ENCODE data around the gene MPHOSPH6.
"Not testable (repeated sequence)": the region's sequence is repeated elsewhere in the genome, so short reads cannot be mapped to it uniquely, and the experiment has no call there.

The MPHOSPH6 gene

GRCh38 chr16:82169861-82170845, at the start of gene MPHOSPH6:
TSS of gene MPHOSPH6 (minus strand) at chr16:82170224. CDS start at chr16:82170175, 49 bp downstream.
- DNase-seq (ENCODE audit: low read depth, low spot score) = peak; percentile 53

- DNase-seq (ENCODE audit: low read depth, low spot score) = no peak
Measured at GRCh38 chr16:82219298-82219697, 49.3 kb upstream of the MPHOSPH6 start.

GRCh38 chr16:82209314-82209713, 39.3 kb upstream of the MPHOSPH6 start:
- DNase-seq (ENCODE audit: low read depth, low spot score) = not testable (repeated sequence)

- DNase-seq (ENCODE audit: low read depth, low spot score) = no peak
Measured at GRCh38 chr16:82203198-82203597, 33.2 kb upstream of the MPHOSPH6 start.

GRCh38 chr16:82201926-82202325, 31.9 kb upstream of the MPHOSPH6 start:
- no peak for DNase-seq (ENCODE audit: low read depth, low spot score)

- DNase-seq (ENCODE audit: low read depth, low spot score) = no peak
Measured at GRCh38 chr16:82201351-82201750, 31.3 kb upstream of the MPHOSPH6 start.

- no peak for DNase-seq (ENCODE audit: low read depth, low spot score)
Measured at GRCh38 chr16:82199209-82199608, 29.2 kb upstream of the MPHOSPH6 start.

- no peak for DNase-seq (ENCODE audit: low read depth, low spot score)
Measured at GRCh38 chr16:82197540-82198240, 27.7 kb upstream of the MPHOSPH6 start.

GRCh38 chr16:82195917-82196494, 26.0 kb upstream of the MPHOSPH6 start:
- no peak for DNase-seq (ENCODE audit: low read depth, low spot score)

- no peak for DNase-seq (ENCODE audit: low read depth, low spot score)
Measured at GRCh38 chr16:82194086-82194485, 24.1 kb upstream of the MPHOSPH6 start.

GRCh38 chr16:82192665-82193064, 22.6 kb upstream of the MPHOSPH6 start:
- no peak for DNase-seq (ENCODE audit: low read depth, low spot score)

- DNase-seq (ENCODE audit: low read depth, low spot score) = no peak
Measured at GRCh38 chr16:82190386-82190785, 20.4 kb upstream of the MPHOSPH6 start.

GRCh38 chr16:82187829-82188228, 17.8 kb upstream of the MPHOSPH6 start:
- no peak for DNase-seq (ENCODE audit: low read depth, low spot score)

- DNase-seq (ENCODE audit: low read depth, low spot score) = no peak
Measured at GRCh38 chr16:82185012-82185411, 15.0 kb upstream of the MPHOSPH6 start.

GRCh38 chr16:82184213-82184612, 14.2 kb upstream of the MPHOSPH6 start:
- no peak for DNase-seq (ENCODE audit: low read depth, low spot score)

- no peak for DNase-seq (ENCODE audit: low read depth, low spot score)
Measured at GRCh38 chr16:82183004-82183397, 13.0 kb upstream of the MPHOSPH6 start.

GRCh38 chr16:82182266-82183003, 12.4 kb upstream of the MPHOSPH6 start:
- DNase-seq (ENCODE audit: low read depth, low spot score) = no peak

GRCh38 chr16:82181461-82182185, 11.6 kb upstream of the MPHOSPH6 start:
- no peak for DNase-seq (ENCODE audit: low read depth, low spot score)

- no peak for DNase-seq (ENCODE audit: low read depth, low spot score)
Measured at GRCh38 chr16:82178352-82178751, 8.3 kb upstream of the MPHOSPH6 start.

GRCh38 chr16:82177555-82177954, 7.5 kb upstream of the MPHOSPH6 start:
- no peak for DNase-seq (ENCODE audit: low read depth, low spot score)

GRCh38 chr16:82176204-82176603, 6.2 kb upstream of the MPHOSPH6 start:
- no peak for DNase-seq (ENCODE audit: low read depth, low spot score)

Data from brain pericyte (primary cell).